Chondrocyte (in vitro differentiated cells): Measurements from ENCODE around the gene ZNF44. TPM values are rescaled to one million over a fixed set of nuclear protein-coding genes. Genes with fewer than 3 reads are reported as not detected.

Source experiments
- DNase-seq: peaks from one replicate; pipeline ENCODE4 v3.0.0; 2021; ENCODE audit warnings: mixed read lengths, low spot score
- H3K27ac Mint-ChIP-seq: one replicate; pipeline ENCODE4 v1.8.0; 2021; ENCODE audit warnings: mild to moderate bottlenecking, moderate library complexity, mixed read lengths; ENCODE audit not compliant: unreplicated experiment
- H3K27me3 Mint-ChIP-seq: 2 replicates; pipeline ENCODE4 v1.8.0; 2021; ENCODE audit warnings: low read depth, mixed read lengths
- H3K36me3 Mint-ChIP-seq: 2 replicates; pipeline ENCODE4 v1.8.0; 2021; ENCODE audit warnings: low read depth, mixed read lengths
- H3K4me1 Mint-ChIP-seq: 2 replicates; pipeline ENCODE4 v1.8.0; 2021; ENCODE audit warnings: low read depth, mild to moderate bottlenecking, mixed read lengths
- H3K4me3 Mint-ChIP-seq: one replicate; pipeline ENCODE4 v1.8.0; 2021; ENCODE audit warnings: mild to moderate bottlenecking, moderate library complexity, mixed read lengths; ENCODE audit not compliant: unreplicated experiment
- H3K9me3 Mint-ChIP-seq: 2 replicates; pipeline ENCODE4 v1.8.0; 2021; ENCODE audit warnings: low read depth, mixed read lengths
- long read RNA-seq: library from polyadenylated mRNA; stranded (forward); transcript quantifications from one replicate; pipeline ENCODE4 v2.0.0, GENCODE V29; 2021
- total RNA-seq: library from RNA; stranded (reverse); gene quantifications from 3 replicates; pipeline ENCODE4 v1.2.1, GENCODE V29; 2021
- TF ChIP-seq, protein P1 (sequence below): fragments of 200-600 bp; sonication (generic); IDR thresholded peaks from 2 replicates; pipeline ENCODE4 v1.5.0; 2021; ENCODE audit warnings: antibody characterized with exemption, mild to moderate bottlenecking, moderate library complexity

The ZNF44 gene
- total RNA-seq: 4.7 to 7.2 TPM (median 5.8 TPM) in 3 replicates
- long read RNA-seq, partial matches to known transcripts: 0 of 4 reads
- long read RNA-seq, other reads (novel, unspliced or antisense): 1 of 4 reads

DNA sequence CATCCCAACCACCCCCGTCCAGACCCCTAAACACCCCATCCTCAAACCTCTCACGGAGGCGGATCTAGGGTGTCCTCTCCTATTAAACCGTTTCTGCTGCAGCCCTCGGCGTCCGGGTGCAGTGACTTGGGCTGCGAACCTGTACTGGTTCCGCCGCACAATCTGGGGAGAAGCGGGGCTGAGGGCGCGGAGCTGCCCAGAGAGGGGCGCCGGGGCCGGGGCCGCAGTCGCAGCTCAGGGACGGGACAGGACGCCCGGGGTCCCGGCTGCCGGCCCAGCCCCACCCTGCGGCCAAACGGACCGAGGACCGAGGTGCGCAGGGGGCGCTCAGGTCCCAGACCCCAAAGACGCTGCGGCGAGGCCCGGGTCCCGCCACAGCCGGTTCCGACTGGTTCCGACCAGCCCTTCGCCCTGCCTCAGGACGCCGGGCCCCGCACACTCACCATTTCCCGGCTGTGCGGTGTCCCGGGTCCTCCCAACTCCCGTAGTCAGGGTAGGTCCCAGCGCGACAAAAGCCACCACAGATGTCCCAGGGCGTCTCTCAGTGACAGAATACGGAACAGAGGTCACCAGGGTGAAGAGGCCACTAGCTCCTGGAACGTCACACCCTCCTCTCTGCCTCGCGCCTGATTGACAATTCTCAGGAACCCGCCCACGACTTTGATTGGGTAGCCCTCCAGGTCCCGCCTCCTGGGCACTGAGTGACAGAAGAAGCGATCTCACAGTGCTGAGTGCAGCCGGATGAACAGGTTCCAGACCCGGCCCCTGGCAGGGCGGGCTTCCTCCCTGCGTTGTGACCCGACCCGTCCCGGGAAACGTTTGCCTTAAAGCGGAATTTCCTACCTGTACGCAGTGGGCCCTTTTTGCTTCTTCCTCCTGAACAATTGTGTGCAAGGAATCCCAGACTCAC is at the start of gene ZNF44:
Gene ZNF44 (minus strand): TSS at position 635 of the 910 bp plus-strand sequence. CDS start 189 bp downstream, at position 446.
- TF ChIP-seq, protein P1, sequence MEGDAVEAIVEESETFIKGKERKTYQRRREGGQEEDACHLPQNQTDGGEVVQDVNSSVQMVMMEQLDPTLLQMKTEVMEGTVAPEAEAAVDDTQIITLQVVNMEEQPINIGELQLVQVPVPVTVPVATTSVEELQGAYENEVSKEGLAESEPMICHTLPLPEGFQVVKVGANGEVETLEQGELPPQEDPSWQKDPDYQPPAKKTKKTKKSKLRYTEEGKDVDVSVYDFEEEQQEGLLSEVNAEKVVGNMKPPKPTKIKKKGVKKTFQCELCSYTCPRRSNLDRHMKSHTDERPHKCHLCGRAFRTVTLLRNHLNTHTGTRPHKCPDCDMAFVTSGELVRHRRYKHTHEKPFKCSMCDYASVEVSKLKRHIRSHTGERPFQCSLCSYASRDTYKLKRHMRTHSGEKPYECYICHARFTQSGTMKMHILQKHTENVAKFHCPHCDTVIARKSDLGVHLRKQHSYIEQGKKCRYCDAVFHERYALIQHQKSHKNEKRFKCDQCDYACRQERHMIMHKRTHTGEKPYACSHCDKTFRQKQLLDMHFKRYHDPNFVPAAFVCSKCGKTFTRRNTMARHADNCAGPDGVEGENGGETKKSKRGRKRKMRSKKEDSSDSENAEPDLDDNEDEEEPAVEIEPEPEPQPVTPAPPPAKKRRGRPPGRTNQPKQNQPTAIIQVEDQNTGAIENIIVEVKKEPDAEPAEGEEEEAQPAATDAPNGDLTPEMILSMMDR: no peak
- Mint-ChIP-seq H3K9me3 (no peaks in the 10 kb centered on the region), H3K27ac (peak within 1 kb of the TSS; percentile 100), H3K36me3 (no peaks in the 10 kb centered on the region), H3K4me3 (peak within 1 kb of the TSS; percentile 99), H3K27me3 (no peaks in the 10 kb centered on the region), H3K4me1 (peaks cover 30% of the 10 kb centered on the region)
- DNase-seq: peak; percentile 97

DNA sequence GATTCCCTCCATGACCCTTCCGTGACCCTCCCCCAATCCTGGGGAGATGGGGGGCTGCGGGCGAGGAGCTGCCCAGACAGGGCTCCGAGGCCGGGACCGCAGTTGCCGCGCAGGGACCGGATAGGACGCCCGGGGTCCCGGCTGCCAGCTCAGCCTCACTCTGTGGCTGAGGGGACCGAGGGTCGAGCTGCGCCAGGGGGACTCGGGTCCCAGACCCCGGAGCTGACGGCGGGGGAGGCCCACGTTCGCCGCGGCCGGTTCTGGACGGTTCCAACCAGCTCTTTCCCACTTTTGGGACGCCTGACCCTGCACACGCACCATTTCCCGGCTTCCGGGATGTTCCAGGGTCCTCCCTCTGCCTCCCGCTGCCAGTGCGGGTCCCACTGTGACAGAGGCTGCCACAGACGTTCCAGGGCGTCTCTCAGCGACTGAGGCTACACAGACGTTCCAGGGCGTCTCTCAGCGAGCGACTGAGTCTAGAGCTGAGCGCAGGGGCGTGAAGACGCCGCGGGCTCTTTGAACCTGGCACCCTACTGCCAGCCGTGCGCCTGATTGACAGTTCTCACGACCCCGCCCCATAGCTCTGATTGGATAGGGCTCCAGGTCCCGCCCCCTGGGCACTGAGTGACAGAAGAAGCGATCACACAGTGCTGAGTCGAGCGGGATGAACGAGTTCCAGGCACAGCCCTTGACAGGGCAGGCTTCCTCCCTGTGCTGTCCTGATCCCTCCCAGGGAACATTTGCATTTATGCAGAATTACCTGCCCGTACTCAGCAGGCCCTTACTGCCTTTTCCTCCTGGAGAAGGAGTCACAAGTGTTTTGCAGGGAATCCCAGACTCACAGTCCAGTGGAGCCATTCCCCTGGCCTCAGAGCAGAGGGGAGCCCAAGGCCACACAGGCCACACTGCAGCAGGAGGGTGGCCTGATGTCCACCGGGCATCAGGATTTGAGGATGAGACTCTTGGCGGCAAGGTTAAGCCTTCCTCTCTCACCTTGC is 38.8 kb upstream of the ZNF44 start, which contains the start of gene ZNF563:
Gene ZNF563 (minus strand): TSS at position 472 of the 998 bp plus-strand sequence. CDS start 151 bp downstream, at position 321.
- Mint-ChIP-seq H3K27ac (peak within 1 kb of the TSS; percentile 95), H3K36me3 (no peaks in the 10 kb centered on the region), H3K4me3 (peak within 1 kb of the TSS; percentile 94), H3K27me3 (no peaks in the 10 kb centered on the region), H3K9me3 (no peaks in the 10 kb centered on the region), H3K4me1 (peaks cover 11% of the 10 kb centered on the region)
- TF ChIP-seq, protein P1: no peak
- DNase-seq: peak; percentile 98

DNA sequence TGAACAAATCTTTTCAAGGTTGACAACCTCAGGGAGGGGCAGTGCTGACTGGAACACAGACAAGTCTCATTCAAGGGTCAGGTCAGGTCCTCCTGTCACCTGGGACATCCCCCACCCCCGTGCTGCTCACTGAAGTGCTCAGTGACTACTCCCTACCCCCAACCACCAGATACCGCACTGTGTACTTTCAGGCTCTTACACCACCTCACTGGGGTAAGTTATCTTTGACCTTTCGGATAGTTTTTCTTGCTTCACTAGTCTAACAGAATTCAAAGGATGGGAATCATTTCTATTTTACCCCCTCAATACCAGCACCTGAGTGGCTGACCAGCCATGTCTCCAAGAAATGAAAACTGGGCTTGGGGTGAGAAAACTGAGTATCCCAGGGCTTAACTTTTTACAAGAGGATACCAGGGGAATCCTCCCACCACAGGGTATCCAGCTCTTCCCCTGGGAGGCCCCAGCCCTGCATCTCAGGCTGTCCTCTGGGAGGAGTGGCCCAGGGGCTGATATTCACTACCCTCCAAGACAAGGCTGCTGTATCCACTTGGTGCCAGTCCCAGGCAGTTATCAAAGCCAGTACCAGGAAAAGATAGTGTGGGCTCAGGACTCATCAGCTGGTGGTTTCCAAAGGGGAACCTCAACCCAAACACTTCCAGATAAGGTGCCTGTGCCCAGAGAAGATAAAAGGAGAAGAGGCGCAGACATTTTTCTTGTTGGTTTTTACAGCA is 36.7 kb upstream of the ZNF44 start:
- Mint-ChIP-seq H3K9me3 (no peaks in the 10 kb centered on the region), H3K36me3 (no peaks in the 10 kb centered on the region), H3K27me3 (no peaks in the 10 kb centered on the region), H3K4me1 (peaks cover 11% of the 10 kb centered on the region), H3K4me3 (no peak overlapping the region), H3K27ac (no peak overlapping the region)
- TF ChIP-seq, protein P1: no peak
- no peak for DNase-seq

DNA sequence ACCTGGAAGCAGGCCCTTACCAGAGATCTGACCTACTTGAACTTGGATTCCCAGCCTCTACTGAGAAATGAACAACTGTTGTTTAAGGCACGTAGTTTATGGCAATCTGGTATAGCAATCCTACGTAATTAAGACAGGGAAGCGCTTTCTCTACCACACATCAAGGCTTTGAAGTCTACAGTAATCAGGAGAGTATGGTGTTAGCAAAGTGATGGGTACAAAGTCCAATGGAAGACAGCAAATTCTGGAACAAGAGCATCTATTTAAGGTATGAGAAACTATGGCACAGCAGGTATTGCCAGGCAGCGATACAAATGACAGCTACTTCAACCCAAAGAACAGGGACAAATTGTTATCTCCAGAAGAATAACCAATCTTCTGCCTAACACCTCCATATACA is 35.7 kb upstream of the ZNF44 start:
- Mint-ChIP-seq H3K36me3 (no peaks in the 10 kb centered on the region), H3K27ac (no peak overlapping the region), H3K9me3 (no peaks in the 10 kb centered on the region), H3K4me3 (no peak overlapping the region), H3K4me1 (peaks cover 11% of the 10 kb centered on the region), H3K27me3 (no peaks in the 10 kb centered on the region)
- DNase-seq: no peak
- TF ChIP-seq, protein P1: no peak
